ENCODE data around the gene NELL2. TPM values are rescaled to one million over a fixed set of nuclear protein-coding genes. Genes with fewer than 3 reads are reported as not detected.
A peak's percentile ranks its signal among the peaks of the same experiment; 100 is the strongest.

Gene NELL2
- total RNA-seq, 1 experiment from 2014 or later = 596 TPM

DNA sequence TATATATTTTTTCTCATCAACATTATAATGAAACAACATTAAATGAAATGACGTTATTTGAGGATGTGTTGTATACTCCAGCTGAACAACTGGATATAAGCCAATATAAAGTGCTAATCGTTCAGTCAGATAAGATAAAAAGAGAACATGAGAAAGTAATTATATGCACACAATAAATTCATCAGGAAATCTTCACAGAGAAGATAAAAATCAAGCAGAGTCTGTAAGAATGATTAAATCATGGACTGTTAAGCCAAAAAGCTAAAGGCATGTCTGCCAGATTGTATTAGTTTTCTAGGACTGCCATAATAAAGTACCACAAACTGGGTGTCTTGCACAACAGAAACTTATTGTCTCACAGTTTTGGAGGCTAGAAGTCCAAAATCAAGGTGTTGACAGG, 178.6 kb downstream of the NELL2 start:
- H3K4me1 ChIP-seq (ENCODE audit: insufficient read depth, low read length, poor library complexity, severe bottlenecking) = peaks cover 25% of the 10 kb centered on the region
- ChIA-PET CTCF (no interaction called here), POLR2A (ENCODE audit: low non-redundant PET) (no interaction called here)
- H3K4me3 ChIP-seq (ENCODE audit: low read depth, low read length, poor library complexity, severe bottlenecking) = no peak overlapping the region
- peak; percentile 18 for DNase-seq (ENCODE audit: low spot score)
- H3K9me3 ChIP-seq (ENCODE audit: low read depth, low read length, poor library complexity, severe bottlenecking) = no peaks in the 10 kb centered on the region
- intact Hi-C loops (cut with micrococcal nuclease; ENCODE audit: unreplicated experiment) = no loop called here
- no TSS peak for BruUV-seq (replicated peaks)
- peak overlapping the region; percentile 3 for H3K27ac ChIP-seq (ENCODE audit: low read depth, low read length, poor library complexity, severe bottlenecking)
- H3K36me3 ChIP-seq (ENCODE audit: insufficient read depth, low read length, poor library complexity, severe bottlenecking) = peaks cover 64% of the 10 kb centered on the region
- TF ChIP-seq EZH2 (IDR thresholded peaks at IDR 0.05; ENCODE audit: borderline replicate concordance, low read depth, low read length, poor library complexity, severe bottlenecking) (no peak), CTCF (conservative IDR thresholded peaks at IDR 0.05; ENCODE audit: low read depth, low read length) (no peak)
- H3K27me3 ChIP-seq (replicated peaks; ENCODE audit: insufficient read depth, low read depth, low read length, poor library complexity) = no peaks in the 10 kb centered on the region

DNA sequence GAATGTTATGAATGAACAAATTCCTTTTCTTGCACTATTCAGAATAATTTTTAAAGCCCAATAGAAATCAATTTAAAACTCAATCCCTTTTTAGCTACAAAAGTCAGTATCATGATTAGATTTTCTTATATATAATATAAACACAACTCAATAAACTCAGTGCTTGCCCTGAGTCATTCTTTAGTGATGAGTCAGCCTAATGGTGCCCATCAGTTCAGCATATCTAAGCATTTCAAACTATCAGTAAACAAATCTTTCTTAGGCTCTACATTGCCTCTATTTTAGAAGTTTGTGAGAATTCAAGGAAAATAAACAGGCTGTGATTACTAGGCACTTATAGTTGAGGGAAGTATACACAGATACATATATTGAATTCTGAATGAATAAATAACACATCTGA, 179.6 kb downstream of the NELL2 start:
- POLR2A ChIA-PET (ENCODE audit: low non-redundant PET) = no interaction called here
- BruUV-seq (replicated peaks) = no TSS peak
- Histone ChIP-seq H3K4me1 (ENCODE audit: insufficient read depth, low read length, poor library complexity, severe bottlenecking) (peaks cover 25% of the 10 kb centered on the region), H3K9me3 (ENCODE audit: low read depth, low read length, poor library complexity, severe bottlenecking) (no peaks in the 10 kb centered on the region), H3K27me3 (replicated peaks; ENCODE audit: insufficient read depth, low read depth, low read length, poor library complexity) (no peaks in the 10 kb centered on the region), H3K36me3 (ENCODE audit: insufficient read depth, low read length, poor library complexity, severe bottlenecking) (peaks cover 57% of the 10 kb centered on the region), H3K27ac (ENCODE audit: low read depth, low read length, poor library complexity, severe bottlenecking) (no peak overlapping the region), H3K4me3 (ENCODE audit: low read depth, low read length, poor library complexity, severe bottlenecking) (no peak overlapping the region)
- intact Hi-C loops (cut with micrococcal nuclease; ENCODE audit: unreplicated experiment) = no loop called here
- no peak for TF ChIP-seq EZH2 (IDR thresholded peaks at IDR 0.05; ENCODE audit: borderline replicate concordance, low read depth, low read length, poor library complexity, severe bottlenecking)
- no peak for TF ChIP-seq CTCF (conservative IDR thresholded peaks at IDR 0.05; ENCODE audit: low read depth, low read length)
- peak; percentile 44 for DNase-seq (ENCODE audit: low spot score)
- CTCF ChIA-PET = no interaction called here

DNA sequence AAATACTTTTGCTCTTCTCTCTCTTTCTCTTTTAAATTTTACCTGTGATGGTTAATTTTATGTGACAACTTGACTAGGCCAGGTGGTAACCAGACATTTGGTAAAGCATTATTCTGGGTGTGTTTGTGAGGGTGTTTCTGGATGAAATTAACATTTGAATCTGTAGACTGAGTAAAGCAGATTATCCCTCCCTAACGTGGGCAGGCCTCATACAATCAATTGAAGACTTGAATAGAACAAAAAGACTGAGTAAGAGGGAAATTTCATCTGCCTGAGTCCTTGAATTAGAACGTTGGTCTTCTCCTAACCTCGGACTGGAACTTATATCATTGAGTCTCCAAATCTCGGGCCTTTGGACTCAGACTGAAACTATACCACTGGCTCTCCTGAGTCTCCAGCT, 182.1 kb downstream of the NELL2 start:
- Histone ChIP-seq H3K27ac (ENCODE audit: low read depth, low read length, poor library complexity, severe bottlenecking) (no peak overlapping the region), H3K36me3 (ENCODE audit: insufficient read depth, low read length, poor library complexity, severe bottlenecking) (peaks cover 62% of the 10 kb centered on the region), H3K4me3 (ENCODE audit: low read depth, low read length, poor library complexity, severe bottlenecking) (no peak overlapping the region), H3K27me3 (replicated peaks; ENCODE audit: insufficient read depth, low read depth, low read length, poor library complexity) (no peaks in the 10 kb centered on the region), H3K9me3 (ENCODE audit: low read depth, low read length, poor library complexity, severe bottlenecking) (no peaks in the 10 kb centered on the region), H3K4me1 (ENCODE audit: insufficient read depth, low read length, poor library complexity, severe bottlenecking) (peaks cover 25% of the 10 kb centered on the region)
- intact Hi-C loops (cut with micrococcal nuclease; ENCODE audit: unreplicated experiment) = no loop called here
- POLR2A ChIA-PET (ENCODE audit: low non-redundant PET) = no interaction called here
- BruUV-seq (replicated peaks) = no TSS peak
- DNase-seq (ENCODE audit: low spot score) = no peak
- CTCF ChIA-PET = no interaction called here
- TF ChIP-seq EZH2 (IDR thresholded peaks at IDR 0.05; ENCODE audit: borderline replicate concordance, low read depth, low read length, poor library complexity, severe bottlenecking) = no peak
- no peak for TF ChIP-seq CTCF (conservative IDR thresholded peaks at IDR 0.05; ENCODE audit: low read depth, low read length)

All from A673 (cell line).